ENCODE results near the gene MALAT1.
A peak's percentile ranks its signal among the peaks of the same experiment; 100 is the strongest.

MALAT1 gene

GRCh38 chr11:65492637-65493366 lies 6.0 kb upstream of the MALAT1 start:
- H3K9ac ChIP-seq (ENCODE audit: low read length): peak overlapping the region; percentile 94
- H3K4me3 ChIP-seq (ENCODE audit: low read length): peak overlapping the region; percentile 71
- no peaks in the 10 kb centered on the region for H3K27me3 ChIP-seq (replicated peaks; ENCODE audit: control insufficient read depth, insufficient read depth, low read length)
- H3K36me3 ChIP-seq (ENCODE audit: control insufficient read depth, insufficient read depth, low read length, severe bottlenecking): no peaks in the 10 kb centered on the region
- H3K4me1 ChIP-seq (ENCODE audit: control insufficient read depth, insufficient read depth, low read length): peaks cover 89% of the 10 kb centered on the region
- DNase-seq (ENCODE audit: low read depth): peak; percentile 82
- H3K9me3 ChIP-seq (ENCODE audit: control insufficient read depth, low read length): no peaks in the 10 kb centered on the region

DNA sequence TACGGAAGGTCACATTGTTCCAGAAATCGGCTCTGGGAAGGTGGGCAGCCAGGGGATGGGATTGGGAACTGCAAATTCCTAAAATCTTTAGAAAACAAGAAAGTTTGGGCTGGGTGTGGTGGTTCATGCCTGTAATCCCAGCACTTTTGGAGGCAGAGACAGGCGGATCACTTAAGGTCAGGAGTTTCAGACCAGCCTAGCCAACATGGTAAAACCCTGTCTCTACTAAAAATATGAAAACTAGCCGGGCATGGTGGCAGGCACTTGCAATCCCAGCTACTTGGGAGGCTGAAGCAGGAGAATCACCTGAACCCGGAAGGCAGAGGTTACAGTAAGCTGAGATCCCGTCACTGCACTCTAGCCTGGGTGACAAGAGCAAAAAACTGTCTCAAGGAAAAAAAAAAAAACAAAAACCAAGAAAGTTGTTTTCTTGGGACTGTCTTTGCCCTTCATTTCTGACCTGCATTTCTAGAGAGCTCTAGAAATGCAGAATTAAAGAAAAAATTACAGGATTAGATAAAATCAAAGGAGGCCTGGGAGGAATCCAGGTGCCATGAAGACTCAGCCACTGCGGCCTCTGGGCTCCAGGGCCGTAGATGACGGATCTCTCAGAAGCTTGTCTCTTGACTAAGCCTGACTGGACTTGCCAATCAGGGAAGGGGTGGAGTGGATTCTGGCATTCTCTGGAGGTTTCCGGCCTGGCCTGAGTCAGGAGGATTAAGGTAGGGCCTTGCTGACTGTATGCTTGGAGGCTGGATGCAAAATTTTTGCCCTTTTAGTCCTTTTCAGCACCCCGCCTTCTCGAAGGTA lies 5.3 kb upstream of the MALAT1 start:
- Histone ChIP-seq H3K4me3 (ENCODE audit: low read length) (peak overlapping the region; percentile 71), H3K36me3 (ENCODE audit: control insufficient read depth, insufficient read depth, low read length, severe bottlenecking) (no peaks in the 10 kb centered on the region), H3K4me1 (ENCODE audit: control insufficient read depth, insufficient read depth, low read length) (peaks cover 82% of the 10 kb centered on the region), H3K9ac (ENCODE audit: low read length) (peak overlapping the region; percentile 94), H3K9me3 (ENCODE audit: control insufficient read depth, low read length) (no peaks in the 10 kb centered on the region), H3K27me3 (replicated peaks; ENCODE audit: control insufficient read depth, insufficient read depth, low read length) (no peaks in the 10 kb centered on the region)
- DNase-seq (ENCODE audit: low read depth): peak; percentile 89

DNA sequence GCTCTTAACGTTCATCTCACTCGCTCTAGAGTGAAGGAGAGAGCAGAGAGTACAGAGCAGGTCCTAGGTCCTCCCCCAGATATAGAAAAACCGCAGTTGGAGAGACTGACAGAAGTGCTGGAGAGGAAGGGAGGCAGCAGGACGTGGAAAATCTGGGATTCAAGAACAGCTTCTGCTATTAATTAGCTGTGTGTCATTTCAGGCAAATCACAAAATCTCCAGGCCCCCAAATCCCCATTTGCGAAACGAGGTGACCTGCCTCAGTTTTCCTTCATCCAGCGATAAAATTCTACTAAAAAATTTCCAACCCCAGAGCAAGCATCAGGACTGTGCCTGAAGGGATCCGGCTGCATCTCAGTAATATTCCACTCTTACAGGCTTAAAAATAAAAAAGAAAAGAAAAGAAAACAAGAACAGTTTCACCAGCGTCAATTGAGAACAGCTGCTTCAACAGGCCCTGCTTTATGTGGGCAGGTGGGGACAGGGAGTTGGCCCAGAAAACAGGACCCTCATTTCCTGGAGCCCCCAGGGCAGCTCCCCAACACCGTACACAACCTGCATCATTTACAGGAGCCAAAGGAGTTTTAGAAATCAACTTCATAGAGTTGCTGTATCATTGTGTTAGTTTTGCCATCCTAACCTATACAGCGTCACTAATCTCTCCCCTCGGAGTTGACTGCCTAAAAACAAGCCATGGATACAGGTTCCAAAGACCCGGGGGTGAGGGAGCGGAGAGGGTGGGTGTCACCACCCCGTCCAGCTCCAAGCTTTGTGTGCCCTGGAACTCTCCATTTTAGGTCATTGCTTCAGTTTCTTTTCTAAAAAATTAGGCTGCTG lies 2.3 kb upstream of the MALAT1 start:
- H3K9ac ChIP-seq (ENCODE audit: low read length): peak overlapping the region; percentile 94
- H3K36me3 ChIP-seq (ENCODE audit: control insufficient read depth, insufficient read depth, low read length, severe bottlenecking): peaks cover 11% of the 10 kb centered on the region
- DNase-seq (ENCODE audit: low read depth): peak; percentile 81
- H3K9me3 ChIP-seq (ENCODE audit: control insufficient read depth, low read length): no peaks in the 10 kb centered on the region
- H3K4me3 ChIP-seq (ENCODE audit: low read length): peak overlapping the region; percentile 79
- no peaks in the 10 kb centered on the region for H3K27me3 ChIP-seq (replicated peaks; ENCODE audit: control insufficient read depth, insufficient read depth, low read length)
- peaks cover 52% of the 10 kb centered on the region for H3K4me1 ChIP-seq (ENCODE audit: control insufficient read depth, insufficient read depth, low read length)

DNA sequence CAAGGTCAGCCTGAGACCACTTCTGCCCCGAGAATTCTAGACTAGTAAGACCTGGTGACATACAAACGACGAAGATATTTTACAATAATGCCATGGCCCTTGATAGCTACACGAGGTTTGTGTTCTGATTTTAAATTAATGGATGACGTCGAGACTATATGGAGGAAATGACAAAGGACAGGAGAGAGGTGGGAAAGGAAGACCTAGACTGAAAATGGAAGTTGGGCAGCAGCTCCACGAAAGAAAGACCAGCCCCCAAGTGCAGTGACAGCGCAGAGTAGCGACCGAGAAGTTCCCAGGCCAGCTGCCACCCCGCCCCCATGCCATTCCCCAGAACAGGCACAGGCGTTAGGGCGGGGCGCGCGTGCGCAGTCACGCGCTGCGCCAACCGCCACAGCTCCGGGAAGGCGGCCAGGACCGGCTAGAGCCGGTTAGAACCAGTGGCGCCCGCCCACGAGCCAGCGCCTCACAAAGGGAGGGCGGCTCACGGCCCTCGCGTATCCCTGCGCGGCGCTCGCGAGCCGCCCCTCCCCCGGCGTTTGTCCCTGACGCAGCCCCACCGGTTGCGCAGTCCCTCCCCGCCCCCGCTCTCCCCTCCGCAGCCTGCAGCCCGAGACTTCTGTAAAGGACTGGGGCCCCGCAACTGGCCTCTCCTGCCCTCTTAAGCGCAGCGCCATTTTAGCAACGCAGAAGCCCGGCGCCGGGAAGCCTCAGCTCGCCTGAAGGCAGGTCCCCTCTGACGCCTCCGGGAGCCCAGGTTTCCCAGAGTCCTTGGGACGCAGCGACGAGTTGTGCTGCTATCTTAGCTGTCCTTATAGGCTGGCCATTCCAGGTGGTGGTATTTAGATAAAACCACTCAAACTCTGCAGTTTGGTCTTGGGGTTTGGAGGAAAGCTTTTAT lies 1.5 kb upstream of the MALAT1 start:
- H3K4me1 ChIP-seq (ENCODE audit: control insufficient read depth, insufficient read depth, low read length): peaks cover 43% of the 10 kb centered on the region
- DNase-seq (ENCODE audit: low read depth): peak; percentile 99
- H3K4me3 ChIP-seq (ENCODE audit: low read length): peak overlapping the region; percentile 90
- H3K27me3 ChIP-seq (replicated peaks; ENCODE audit: control insufficient read depth, insufficient read depth, low read length): no peaks in the 10 kb centered on the region
- H3K36me3 ChIP-seq (ENCODE audit: control insufficient read depth, insufficient read depth, low read length, severe bottlenecking): peaks cover 19% of the 10 kb centered on the region
- H3K9me3 ChIP-seq (ENCODE audit: control insufficient read depth, low read length): no peaks in the 10 kb centered on the region
- H3K9ac ChIP-seq (ENCODE audit: low read length): peak overlapping the region; percentile 98

DNA sequence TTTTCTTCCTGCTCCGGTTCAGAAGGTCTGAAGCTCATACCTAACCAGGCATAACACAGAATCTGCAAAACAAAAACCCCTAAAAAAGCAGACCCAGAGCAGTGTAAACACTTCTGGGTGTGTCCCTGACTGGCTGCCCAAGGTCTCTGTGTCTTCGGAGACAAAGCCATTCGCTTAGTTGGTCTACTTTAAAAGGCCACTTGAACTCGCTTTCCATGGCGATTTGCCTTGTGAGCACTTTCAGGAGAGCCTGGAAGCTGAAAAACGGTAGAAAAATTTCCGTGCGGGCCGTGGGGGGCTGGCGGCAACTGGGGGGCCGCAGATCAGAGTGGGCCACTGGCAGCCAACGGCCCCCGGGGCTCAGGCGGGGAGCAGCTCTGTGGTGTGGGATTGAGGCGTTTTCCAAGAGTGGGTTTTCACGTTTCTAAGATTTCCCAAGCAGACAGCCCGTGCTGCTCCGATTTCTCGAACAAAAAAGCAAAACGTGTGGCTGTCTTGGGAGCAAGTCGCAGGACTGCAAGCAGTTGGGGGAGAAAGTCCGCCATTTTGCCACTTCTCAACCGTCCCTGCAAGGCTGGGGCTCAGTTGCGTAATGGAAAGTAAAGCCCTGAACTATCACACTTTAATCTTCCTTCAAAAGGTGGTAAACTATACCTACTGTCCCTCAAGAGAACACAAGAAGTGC lies 661 bp upstream of the MALAT1 start:
- peaks cover 3% of the 10 kb centered on the region for H3K9me3 ChIP-seq (ENCODE audit: control insufficient read depth, low read length)
- H3K4me3 ChIP-seq (ENCODE audit: low read length): peak overlapping the region; percentile 90
- H3K27me3 ChIP-seq (replicated peaks; ENCODE audit: control insufficient read depth, insufficient read depth, low read length): no peaks in the 10 kb centered on the region
- peak; percentile 80 for DNase-seq (ENCODE audit: low read depth)
- H3K9ac ChIP-seq (ENCODE audit: low read length): peak overlapping the region; percentile 98
- peaks cover 36% of the 10 kb centered on the region for H3K4me1 ChIP-seq (ENCODE audit: control insufficient read depth, insufficient read depth, low read length)
- peaks cover 27% of the 10 kb centered on the region for H3K36me3 ChIP-seq (ENCODE audit: control insufficient read depth, insufficient read depth, low read length, severe bottlenecking)

- Histone ChIP-seq H3K4me3 (ENCODE audit: low read length) (peak overlapping the region; percentile 90), H3K4me1 (ENCODE audit: control insufficient read depth, insufficient read depth, low read length) (peaks cover 31% of the 10 kb centered on the region), H3K27me3 (replicated peaks; ENCODE audit: control insufficient read depth, insufficient read depth, low read length) (no peaks in the 10 kb centered on the region), H3K9ac (ENCODE audit: low read length) (peak overlapping the region; percentile 98), H3K9me3 (ENCODE audit: control insufficient read depth, low read length) (peaks cover 5% of the 10 kb centered on the region), H3K36me3 (ENCODE audit: control insufficient read depth, insufficient read depth, low read length, severe bottlenecking) (peaks cover 32% of the 10 kb centered on the region)
- DNase-seq (ENCODE audit: low read depth): no peak
Observed at GRCh38 chr11:65498727-65498976, 193 bp upstream of the MALAT1 start.

- no peak for DNase-seq (ENCODE audit: low read depth)
- peaks cover 44% of the 10 kb centered on the region for H3K36me3 ChIP-seq (ENCODE audit: control insufficient read depth, insufficient read depth, low read length, severe bottlenecking)
- peak overlapping the region; percentile 98 for H3K9ac ChIP-seq (ENCODE audit: low read length)
- H3K27me3 ChIP-seq (replicated peaks; ENCODE audit: control insufficient read depth, insufficient read depth, low read length): no peaks in the 10 kb centered on the region
- peaks cover 20% of the 10 kb centered on the region for H3K4me1 ChIP-seq (ENCODE audit: control insufficient read depth, insufficient read depth, low read length)
- H3K4me3 ChIP-seq (ENCODE audit: low read length): peak overlapping the region; percentile 90
- H3K9me3 ChIP-seq (ENCODE audit: control insufficient read depth, low read length): peaks cover 8% of the 10 kb centered on the region
Observed at GRCh38 chr11:65499713-65500386, 1.0 kb downstream of the MALAT1 start.

GRCh38 chr11:65500387-65501185 lies 1.7 kb downstream of the MALAT1 start:
- peaks cover 11% of the 10 kb centered on the region for H3K9me3 ChIP-seq (ENCODE audit: control insufficient read depth, low read length)
- H3K36me3 ChIP-seq (ENCODE audit: control insufficient read depth, insufficient read depth, low read length, severe bottlenecking): peaks cover 51% of the 10 kb centered on the region
- peaks cover 16% of the 10 kb centered on the region for H3K4me1 ChIP-seq (ENCODE audit: control insufficient read depth, insufficient read depth, low read length)
- DNase-seq (ENCODE audit: low read depth): peak; percentile 65
- H3K27me3 ChIP-seq (replicated peaks; ENCODE audit: control insufficient read depth, insufficient read depth, low read length): no peaks in the 10 kb centered on the region
- peak overlapping the region; percentile 98 for H3K9ac ChIP-seq (ENCODE audit: low read length)
- H3K4me3 ChIP-seq (ENCODE audit: low read length): peak overlapping the region; percentile 90

DNA sequence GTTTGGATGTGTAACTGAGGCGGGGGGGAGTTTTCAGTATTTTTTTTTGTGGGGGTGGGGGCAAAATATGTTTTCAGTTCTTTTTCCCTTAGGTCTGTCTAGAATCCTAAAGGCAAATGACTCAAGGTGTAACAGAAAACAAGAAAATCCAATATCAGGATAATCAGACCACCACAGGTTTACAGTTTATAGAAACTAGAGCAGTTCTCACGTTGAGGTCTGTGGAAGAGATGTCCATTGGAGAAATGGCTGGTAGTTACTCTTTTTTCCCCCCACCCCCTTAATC lies 2.3 kb downstream of the MALAT1 start:
- Histone ChIP-seq H3K9me3 (ENCODE audit: control insufficient read depth, low read length) (peaks cover 11% of the 10 kb centered on the region), H3K9ac (ENCODE audit: low read length) (peak overlapping the region; percentile 98), H3K4me3 (ENCODE audit: low read length) (peak overlapping the region; percentile 90), H3K27me3 (replicated peaks; ENCODE audit: control insufficient read depth, insufficient read depth, low read length) (no peaks in the 10 kb centered on the region), H3K4me1 (ENCODE audit: control insufficient read depth, insufficient read depth, low read length) (peaks cover 10% of the 10 kb centered on the region), H3K36me3 (ENCODE audit: control insufficient read depth, insufficient read depth, low read length, severe bottlenecking) (peaks cover 57% of the 10 kb centered on the region)
- no peak for DNase-seq (ENCODE audit: low read depth)

All from adipocyte (in vitro differentiated cells).